ENCODE data around the gene FUT7. TPM values are rescaled to one million over a fixed set of nuclear protein-coding genes. Genes with fewer than 3 reads are reported as not detected.

FUT7 gene
- total and polyA plus RNA-seq, 8 donors: 0.12 to 0.19 (median 0.18) TPM; not detected in 5

DNA sequence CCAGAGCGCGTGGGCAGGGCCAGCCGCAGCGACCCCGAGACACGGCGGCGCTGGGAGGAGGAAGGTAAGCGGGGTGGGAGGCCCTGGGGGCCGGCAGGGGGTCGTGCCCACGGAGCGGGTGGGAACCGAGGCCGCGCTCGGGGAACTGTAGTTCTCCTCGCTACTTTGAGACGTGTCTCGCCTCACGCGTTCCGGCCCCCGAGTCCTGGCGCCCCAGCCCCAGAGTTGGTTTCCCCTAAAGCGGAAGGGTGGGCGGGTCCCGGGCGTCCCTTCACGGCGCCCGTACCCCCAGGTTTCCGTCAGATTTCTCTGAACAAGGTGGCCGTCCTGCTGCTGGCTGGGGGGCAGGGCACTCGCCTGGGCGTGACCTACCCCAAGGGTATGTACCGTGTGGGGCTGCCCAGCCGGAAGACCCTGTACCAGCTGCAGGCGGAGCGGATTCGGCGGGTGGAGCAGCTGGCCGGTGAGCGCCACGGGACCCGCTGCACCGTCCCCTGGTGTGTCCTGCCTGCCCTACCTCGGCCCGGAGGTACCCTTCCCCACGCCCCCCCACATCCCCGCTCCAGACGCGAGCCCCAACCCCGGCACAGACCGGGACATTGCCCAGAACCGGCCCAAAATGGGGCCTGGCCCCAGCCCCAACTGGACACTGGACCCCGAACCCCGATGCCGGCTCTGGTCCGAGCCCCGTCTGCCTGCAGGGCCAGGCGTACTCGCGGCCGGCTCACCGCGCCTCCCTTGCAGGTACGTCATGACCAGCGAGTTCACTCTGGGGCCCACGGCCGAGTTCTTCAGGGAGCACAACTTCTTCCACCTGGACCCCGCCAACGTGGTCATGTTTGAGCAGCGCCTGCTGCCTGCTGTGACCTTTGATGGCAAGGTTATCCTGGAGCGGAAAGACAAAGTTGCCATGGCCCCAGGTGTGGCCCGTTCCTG, 46.1 kb upstream of the FUT7 start:
- H3K4me1 ChIP-seq: peaks cover 0 to 8% (median 0%) of the 10 kb centered on the region in 3 donors
- H3K9me3 ChIP-seq: no peaks in the 10 kb centered on the region
- intact Hi-C loops (cut with DNase I): no loop called here
- H3K27ac ChIP-seq: no peak overlapping the region
- TF ChIP-seq, protein P1, sequence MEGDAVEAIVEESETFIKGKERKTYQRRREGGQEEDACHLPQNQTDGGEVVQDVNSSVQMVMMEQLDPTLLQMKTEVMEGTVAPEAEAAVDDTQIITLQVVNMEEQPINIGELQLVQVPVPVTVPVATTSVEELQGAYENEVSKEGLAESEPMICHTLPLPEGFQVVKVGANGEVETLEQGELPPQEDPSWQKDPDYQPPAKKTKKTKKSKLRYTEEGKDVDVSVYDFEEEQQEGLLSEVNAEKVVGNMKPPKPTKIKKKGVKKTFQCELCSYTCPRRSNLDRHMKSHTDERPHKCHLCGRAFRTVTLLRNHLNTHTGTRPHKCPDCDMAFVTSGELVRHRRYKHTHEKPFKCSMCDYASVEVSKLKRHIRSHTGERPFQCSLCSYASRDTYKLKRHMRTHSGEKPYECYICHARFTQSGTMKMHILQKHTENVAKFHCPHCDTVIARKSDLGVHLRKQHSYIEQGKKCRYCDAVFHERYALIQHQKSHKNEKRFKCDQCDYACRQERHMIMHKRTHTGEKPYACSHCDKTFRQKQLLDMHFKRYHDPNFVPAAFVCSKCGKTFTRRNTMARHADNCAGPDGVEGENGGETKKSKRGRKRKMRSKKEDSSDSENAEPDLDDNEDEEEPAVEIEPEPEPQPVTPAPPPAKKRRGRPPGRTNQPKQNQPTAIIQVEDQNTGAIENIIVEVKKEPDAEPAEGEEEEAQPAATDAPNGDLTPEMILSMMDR (IDR thresholded peaks at IDR 0.05): no peak
- peak overlapping the region; percentile 47 to 67 (median 52) for H3K4me3 ChIP-seq
- DNase-seq (peak in 3 of 6 donors; percentile 31 to 81 (median 59)), ATAC-seq (peak; percentile 12 to 32 (median 14)), FAIRE-seq (no peak)
- H3K27me3 ChIP-seq: no peaks in the 10 kb centered on the region
- no peaks in the 10 kb centered on the region for H3K36me3 ChIP-seq
- WGBS, 2 donors: 11 to 17% methylated on average over 59 to 76 of the region's 76 CpGs

DNA sequence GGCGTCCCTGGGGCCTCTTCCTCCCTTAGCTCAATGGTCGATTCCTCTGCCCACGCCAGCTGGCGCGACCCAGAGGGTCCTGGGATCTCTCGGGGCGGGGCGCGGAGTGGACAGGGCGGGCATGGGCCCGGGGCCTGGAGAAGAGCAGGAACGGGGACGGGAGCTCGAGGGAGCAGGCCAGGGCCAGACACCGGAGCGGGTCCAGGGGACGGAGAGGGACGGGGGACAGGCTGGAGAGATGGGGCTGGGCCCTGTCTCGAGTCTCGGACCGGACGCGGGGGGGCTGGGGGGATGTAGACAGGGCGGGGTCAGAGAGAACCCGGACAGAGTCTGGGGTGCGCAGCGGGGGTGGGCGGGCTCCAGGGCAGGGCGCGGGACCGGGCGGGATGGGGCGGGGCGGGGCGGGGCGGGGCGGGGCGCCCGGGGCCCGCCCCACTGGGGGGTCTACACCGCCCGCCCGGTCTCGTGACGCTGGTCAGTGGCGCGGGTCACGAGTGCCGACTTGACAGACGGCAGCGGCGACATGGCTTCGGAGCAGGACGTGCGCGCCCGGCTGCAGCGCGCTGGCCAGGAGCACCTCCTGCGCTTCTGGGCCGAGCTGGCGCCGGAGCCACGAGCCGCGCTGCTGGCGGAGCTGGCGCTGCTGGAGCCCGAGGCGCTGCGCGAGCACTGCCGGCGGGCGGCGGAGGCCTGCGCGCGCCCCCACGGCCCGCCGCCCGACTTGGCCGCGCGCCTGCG, 45.3 kb upstream of the FUT7 start, which contains the start of gene UAP1L1:
UAP1L1 (plus strand) TSS at position 508 of the 738 bp plus-strand sequence; CDS start at position 524, 16 bp downstream.
- TF ChIP-seq, protein P1 (IDR thresholded peaks at IDR 0.05): no peak
- WGBS, 2 donors: 2 to 5% methylated on average over 32 to 84 of the region's 87 CpGs
- H3K9me3 ChIP-seq: no peaks in the 10 kb centered on the region
- H3K36me3 ChIP-seq: no peaks in the 10 kb centered on the region
- FAIRE-seq (no peak), ATAC-seq (peak; percentile 52 to 77 (median 66)), DNase-seq (peak; percentile 62 to 90 (median 78))
- H3K4me3 ChIP-seq: peak within 1 kb of the TSS; percentile 47 to 67 (median 52)
- H3K27ac ChIP-seq: peak within 1 kb of the TSS in 1 of 4 donors; percentile 38
- intact Hi-C loops (cut with DNase I): no loop called here
- peaks cover 0 to 8% (median 0%) of the 10 kb centered on the region in 3 donors for H3K4me1 ChIP-seq
- H3K27me3 ChIP-seq: no peaks in the 10 kb centered on the region

- TF ChIP-seq, protein P1 (IDR thresholded peaks at IDR 0.05): no peak
- intact Hi-C loops (cut with DNase I): no loop called here
- peaks cover 0 to 8% (median under 1%) of the 10 kb centered on the region in 3 donors for H3K4me1 ChIP-seq
- FAIRE-seq: no peak
- peak overlapping the region in 1 of 4 donors; percentile 38 for H3K27ac ChIP-seq
- H3K9me3 ChIP-seq: no peaks in the 10 kb centered on the region
- WGBS, 2 donors: 73% methylated on average over 15 of the region's 15 CpGs
- H3K27me3 ChIP-seq: no peaks in the 10 kb centered on the region
- H3K4me3 ChIP-seq: peak overlapping the region in 2 of 4 donors; percentile 47 to 67
- no peaks in the 10 kb centered on the region for H3K36me3 ChIP-seq
- DNase-seq: no peak
- no peak for ATAC-seq
Observed at GRCh38 chr9:137076636-137077009, 44.7 kb upstream of the FUT7 start.

- intact Hi-C loops (cut with DNase I): no loop called here
- Histone ChIP-seq H3K4me1 (peaks cover 0 to 16% (median 8%) of the 10 kb centered on the region in 3 donors), H3K27me3 (no peaks in the 10 kb centered on the region), H3K4me3 (no peak overlapping the region), H3K9me3 (no peaks in the 10 kb centered on the region), H3K36me3 (no peaks in the 10 kb centered on the region), H3K27ac (no peak overlapping the region)
- DNase-seq: no peak
- TF ChIP-seq, protein P1 (IDR thresholded peaks at IDR 0.05): no peak
- 79 to 85% methylated on average over 12 of the region's 12 CpGs for WGBS, 2 donors
- no peak for ATAC-seq
- FAIRE-seq: no peak
Observed at GRCh38 chr9:137075275-137075775, 43.4 kb upstream of the FUT7 start.

All from pancreas (tissue), 10 donors.